Stimulated activated CD4-positive, alpha-beta T cell treated with anti-CD3 and anti-CD28 coated beads, Interleukin-1b, Interleukin-23, amount 100 ng/mL, for 1 hour (primary cell): ENCODE data around the gene C2CD2.

Experiments
- DNase-seq, 2 donors: peaks; one replicate each; pipeline ENCODE4 v3.0.0-alpha.2; 2020; ENCODE audit warnings: low read depth in 2 of 2

The C2CD2 gene

DNA sequence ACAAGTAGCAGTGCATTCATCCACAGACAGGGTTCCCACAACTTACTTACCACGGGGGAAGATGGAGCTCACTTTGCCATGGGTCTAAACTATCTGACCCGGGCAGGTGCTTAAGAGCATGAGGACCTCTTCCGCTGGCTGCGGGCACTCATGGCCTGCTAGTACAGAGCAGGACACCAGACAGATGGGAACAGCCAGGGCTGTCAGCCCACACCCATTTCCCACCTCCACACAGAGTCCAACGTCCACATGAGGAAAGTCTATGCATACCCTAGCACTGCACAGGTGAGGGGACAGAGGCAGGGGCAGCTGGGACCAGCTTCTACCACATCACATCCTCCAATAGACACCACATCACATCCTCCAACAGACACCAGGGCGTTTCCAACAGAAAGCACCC is 38.9 kb downstream of the C2CD2 start:
- DNase-seq, result no peak

DNA sequence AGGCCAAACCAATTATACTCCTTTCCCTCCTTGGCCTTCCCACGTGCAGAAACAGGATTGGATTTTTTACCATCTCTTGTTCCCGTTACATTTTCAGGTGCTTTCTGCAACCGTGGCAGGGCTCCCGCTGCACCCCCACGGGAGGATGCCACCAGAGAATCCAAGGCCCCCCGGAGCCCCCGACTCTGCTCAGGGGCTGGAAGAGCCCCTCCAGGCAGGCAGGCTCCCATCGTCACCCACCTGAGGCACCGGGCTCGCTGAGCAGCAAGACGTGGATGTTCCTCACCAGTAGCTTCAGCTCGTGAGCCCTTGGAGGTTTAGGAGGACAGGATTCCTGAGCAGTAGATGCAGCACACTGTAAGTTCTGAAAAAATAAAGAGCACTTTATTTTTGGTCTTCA is 39.5 kb downstream of the C2CD2 start:
- DNase-seq, result no peak

DNA sequence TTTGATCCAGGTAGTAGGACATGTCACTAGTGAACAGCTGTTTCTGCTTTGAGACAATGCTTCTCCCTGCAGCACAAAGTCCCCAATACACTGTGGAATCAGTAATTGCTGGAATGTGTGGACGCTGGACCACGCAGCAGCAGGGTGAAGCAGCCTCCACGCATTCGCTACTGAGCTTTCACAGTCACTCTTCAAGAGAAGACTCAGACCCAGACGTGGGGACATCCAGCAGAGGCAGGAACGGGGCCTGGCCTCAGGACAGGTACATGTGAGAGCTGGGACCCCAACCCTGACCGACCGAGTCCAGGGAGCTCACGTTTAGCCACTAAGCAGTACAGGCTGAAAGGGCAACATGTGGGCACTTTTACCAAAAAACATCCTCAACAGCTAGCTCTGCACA is 40.6 kb downstream of the C2CD2 start:
- no peak for DNase-seq

DNA sequence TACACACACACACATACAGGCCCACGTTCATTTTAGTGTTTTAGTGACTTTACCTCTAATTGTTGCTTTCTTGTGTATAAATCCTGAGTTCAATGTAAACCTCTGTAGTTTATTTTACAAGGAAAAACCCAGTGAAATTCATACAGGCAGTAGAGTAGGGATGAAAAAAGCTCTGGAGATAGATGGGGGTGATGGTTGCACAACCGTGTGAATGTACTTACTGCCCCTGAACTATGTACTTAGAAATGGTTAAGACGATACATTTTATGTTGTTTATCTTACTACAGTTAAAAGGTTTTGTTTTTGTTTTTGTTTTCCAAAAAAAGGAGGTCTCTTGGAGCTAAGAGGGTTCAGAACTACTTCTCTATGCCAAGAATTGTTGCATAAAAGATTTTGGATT is 45.0 kb downstream of the C2CD2 start:
- no peak for DNase-seq

DNA sequence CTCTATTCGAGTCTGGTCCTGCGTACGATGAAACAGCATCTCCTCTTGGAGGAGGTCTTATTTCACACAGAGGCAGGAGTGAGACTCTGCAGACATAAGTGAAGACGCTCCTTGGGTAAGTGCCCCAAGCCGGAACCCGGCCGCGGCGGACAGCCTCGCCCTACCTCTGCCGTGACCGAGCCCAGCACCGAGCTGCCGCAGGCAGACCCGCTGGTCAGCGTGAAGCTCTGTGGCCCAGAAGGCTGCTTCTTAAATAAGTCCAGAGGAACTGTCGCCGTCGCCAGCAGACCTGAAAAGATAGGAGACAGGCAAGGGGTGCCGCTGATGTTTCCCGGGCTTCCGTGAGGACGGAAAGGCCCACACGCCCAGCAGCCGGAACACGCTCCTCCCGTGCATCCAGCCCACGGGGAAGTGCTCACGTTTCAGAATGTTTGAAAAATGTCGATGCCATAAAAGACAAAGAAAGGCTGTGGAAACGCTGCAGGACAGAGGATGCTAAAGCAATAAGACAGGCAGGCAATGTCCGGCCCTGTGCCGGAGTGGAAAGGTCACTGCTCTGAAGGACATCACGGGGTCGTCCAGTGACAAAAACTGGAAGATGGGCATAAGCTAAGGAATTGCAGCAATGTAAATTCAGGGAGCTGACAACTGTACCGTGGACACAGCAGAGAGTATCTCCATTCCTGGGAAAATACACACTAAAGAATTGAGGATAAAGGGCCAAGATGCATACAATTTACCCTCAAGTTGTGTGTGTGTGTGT is 46.1 kb downstream of the C2CD2 start:
- no peak for DNase-seq

DNA sequence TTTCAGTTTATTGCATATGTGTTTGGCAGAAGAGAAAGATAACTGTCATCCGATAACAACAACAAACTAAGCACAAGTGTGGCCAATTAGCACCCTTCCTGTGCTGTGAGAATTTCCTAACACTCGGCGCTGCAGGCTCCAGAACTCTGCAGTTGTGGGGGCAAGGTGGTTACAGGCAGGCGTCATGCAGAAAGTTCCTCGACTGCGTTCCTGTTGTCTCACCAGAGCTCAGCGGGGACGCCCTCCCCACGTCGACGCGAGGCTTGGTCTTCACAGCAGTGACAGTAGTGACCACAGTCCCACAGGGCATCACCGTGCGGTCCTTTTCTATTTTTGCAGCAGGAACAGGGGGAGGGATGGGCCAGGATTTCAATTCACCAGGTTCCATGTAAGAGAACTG is 47.0 kb downstream of the C2CD2 start:
- no peak for DNase-seq

DNA sequence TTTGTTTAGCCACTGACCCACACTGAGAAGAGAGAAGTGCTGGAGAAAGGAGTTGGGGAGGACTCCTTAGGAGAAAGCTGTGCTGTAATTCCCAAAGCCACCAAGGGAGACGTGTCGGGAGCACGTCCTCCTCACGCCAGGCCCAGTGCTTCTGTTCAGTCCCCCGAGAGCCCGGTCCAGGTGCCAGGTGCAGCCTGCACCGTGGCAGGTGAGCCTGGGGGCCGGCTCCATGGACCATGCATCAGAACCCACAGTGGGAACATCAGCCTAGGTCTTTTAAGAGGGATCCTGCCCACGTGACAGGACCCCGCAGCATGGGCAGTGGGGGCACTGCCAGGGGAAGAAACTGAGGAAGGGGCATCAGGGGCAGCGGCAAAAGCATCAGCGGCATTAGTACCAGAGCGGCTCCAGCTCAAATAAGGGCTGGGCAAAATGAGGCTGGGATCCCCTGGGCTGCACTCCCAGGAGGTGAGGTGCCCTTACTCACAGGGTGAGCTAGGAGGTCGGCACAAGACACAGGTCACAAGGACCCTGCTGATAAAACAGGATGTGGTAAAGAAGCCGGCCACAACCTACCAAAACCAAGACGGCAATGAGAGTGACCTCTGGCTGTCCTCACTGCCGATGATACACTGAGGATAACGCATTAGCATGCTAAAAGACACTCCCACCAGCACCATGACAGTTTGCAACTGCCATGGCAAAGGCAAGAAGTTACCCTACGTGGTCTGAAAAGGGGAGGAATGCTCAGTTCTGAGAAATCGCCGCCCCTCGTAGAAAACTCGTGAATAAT is 50.1 kb downstream of the C2CD2 start:
- no peak for DNase-seq

DNA sequence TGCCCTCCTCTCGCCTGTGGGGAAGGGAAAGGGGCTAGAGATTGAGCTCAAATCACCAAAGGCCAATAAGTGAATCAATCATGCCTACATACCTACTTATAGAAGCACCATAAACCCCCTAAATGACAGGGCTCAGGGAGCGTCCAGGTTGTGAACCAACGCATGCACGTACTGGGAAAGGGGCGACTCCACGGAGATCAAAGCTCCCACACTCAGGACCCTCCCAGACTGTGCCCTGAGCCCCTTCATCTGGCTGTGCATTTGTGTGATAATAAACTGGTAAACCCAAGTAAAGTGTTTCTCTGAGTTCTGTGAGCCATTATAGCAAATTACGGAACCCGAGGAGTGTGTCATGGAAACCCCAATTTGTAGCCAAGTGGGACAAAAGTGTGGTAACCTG is 50.9 kb downstream of the C2CD2 start:
- no peak for DNase-seq

DNA sequence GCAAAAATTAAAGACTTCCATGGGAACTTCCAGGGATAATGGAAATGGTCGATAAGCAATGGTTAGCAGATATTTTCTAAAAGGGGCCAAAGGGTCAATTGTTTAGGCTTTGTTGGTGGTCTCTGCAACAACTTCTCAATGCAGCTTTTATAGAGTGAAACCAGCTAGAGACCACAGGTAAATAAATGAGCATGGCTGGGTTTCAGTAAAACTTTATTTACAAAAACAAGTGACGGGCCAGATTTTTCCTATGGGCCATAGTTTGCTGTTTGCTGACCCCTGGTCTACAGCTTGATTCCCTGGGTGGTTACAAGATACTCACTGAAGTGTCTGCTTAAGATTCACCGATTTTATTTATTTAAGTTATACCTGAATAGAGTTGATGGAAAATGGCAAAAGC is 52.0 kb downstream of the C2CD2 start:
- DNase-seq, result no peak

DNA sequence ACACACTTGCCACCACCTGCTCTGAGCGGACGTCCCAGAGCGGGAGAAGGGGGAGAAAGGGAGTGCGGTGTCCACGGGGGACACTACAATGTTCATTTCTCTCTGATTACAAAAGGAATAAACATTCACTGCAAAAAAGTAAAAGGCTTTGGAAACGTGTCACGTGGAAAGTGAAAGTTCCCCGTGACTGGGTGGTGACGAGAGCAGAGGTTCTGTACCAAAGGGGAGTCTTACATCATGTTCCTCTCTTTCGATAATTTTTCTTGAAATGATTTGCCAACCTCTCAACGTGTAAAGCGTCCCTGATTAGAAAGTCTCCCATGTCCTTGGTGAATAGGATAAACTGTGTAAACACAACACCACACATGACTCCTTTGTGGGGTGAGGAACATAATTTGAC is 52.7 kb downstream of the C2CD2 start:
- DNase-seq, result no peak

DNA sequence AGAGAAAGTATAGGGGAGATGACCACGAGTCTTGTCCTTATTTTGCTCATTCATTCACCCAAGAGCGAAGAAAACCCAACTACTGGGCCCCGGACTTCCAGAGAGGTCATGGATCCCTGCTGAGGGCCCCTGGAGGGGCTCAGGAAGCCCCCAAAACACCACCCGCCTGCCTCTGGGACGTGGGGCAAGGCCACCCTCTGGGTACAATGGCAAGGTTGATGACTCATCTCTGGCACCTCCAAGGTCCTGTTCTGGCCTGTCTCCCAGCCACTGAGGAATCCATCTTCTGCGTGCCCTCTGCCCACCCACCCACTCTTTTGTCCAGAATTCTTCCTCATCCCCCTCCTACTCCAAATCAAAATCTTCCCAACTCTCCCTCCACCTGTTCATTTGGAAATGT is 53.4 kb downstream of the C2CD2 start:
- no peak for DNase-seq

DNA sequence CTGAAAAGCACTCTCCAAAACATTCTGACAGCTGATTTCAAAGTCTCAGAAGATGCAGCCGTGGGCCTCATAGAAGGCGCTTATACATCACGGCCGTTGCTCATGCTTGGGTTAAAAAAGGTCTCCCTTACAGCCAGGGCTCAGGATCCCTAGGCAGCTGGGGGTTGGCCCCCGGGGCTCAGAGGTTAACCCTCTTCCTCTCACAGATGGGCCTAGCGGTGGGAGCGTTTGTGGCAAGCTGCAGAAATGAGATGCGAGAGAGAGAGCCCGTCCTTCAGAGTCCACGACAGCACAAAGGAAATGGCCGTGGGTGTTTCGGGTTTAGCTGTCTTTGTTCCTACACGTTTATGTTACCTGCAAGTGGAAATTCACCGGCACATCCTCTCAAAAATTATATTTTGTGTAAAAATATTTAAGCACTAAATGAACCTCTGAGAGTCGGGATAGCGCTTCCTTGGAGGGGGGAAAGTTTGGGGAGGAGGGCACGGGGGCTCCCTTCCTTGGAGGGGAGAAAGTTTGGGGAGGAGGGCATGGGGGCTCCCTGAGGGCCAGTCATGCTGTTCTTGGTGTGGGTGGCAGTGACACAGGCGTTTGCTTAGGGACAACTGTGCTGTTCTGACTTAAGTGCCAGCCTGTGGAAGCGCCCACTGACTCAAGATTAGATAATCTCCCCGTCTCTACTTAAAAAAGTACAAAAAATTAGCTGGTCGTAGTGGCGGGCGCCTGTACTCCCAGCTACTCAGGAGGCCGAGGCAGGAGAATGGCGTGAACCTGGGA is 54.2 kb downstream of the C2CD2 start:
- DNase-seq, result no peak

DNA sequence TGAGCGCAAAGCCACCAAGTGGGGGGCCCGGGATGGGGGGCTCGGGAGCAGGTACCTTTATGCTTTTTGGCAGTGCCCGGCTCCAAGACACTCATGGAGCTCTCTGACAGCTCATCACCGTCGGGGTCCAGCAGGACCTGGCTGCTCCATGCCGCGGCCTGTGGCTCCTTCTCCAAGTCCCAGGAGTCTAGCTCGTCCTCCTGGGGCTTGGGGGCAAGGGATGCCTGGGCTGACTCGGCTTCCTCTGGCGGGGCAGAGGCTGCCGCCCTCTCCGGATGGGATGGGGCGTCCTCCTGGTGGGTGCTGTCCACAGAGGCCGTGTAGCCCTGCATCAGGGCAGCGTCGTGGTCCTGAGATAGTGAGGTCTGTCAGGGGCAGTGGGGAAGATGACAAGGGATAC is 54.8 kb downstream of the C2CD2 start:
- no peak for DNase-seq

DNA sequence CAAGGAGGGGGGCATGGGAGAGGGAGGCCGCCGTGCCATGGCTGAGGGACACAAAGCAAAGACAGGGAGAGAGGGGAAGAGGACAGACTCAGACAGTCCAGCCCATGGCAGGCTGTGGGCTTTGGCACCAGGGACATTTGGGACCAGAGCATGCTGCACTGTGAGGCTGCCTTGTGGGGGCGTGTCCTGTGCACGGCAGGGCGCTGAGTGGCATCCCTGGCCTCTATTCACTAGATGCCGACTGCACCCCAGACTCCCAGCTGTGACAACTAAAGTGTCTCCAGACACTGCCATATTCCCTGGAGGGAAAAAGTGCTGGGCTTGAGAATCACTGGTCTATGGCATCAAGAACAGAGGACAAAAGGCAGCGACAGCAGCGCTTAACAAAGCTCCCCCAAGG is 56.1 kb downstream of the C2CD2 start:
- no peak for DNase-seq

DNA sequence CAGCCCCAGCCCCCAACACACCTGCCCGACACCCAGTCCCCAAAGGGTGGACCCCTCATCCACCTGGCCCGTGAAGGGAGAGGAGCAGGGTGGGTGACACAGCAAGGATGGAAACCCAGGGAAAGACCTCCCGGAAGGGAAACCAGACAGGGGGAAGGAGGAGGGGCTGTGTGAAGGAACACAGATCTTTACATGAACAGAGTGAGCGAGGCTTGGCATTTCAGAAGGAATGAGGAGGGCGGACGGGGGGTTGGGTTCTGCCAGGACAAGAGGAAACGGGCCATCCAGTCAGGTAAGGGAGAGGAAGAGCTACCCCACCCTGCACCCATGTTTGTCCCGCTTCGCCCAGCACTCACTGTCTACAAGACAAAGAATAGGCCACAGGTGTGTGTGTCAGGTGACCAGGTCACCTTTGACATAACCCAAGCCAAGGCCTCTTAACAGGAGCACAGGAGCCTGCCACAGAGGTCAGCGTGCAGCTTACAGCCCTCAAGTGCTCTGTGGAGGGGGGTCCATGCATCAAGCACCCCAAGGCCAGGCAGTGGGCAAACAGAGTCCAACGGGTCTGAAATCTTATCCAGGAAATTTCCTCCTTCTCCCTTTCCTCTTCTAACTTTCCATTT is 56.7 kb downstream of the C2CD2 start:
- DNase-seq, result no peak

DNA sequence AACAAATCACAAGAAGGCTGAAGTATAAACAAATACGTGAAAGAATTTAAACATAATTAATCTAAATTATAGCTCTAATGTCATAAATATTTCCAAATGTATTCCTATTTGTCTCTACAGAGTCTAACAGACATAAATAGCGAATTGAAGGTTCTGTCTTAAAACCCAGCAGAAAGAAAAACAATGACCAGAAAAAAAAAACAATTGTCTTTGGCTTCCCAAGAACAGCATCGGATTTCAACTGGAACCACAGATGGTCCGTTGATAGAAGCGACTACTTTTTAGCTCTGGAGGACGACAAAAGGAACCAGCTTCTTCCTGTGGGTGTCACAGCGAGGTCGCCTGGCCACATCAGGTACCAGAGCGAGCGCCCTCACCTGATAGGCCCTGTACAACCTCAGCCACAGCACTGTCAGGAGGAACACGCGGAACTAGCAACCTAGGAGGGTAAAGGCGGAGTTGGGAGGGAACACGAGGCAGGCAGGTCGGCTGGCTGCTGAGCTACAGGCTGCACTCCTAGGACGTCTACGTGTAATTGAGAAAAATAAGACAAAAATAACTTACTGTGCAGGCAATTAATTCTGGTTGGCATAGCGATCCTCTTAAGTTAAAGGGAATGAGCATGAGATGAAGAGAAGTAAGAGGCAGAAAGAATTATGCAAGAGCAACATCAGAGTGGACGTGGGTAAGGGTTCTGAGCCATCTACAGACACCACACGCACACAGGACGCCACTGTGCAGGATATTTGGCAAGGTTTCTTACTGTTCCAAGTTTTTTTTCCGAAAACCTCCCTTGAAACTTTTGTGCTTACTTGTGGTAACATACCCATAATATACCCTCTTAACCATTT is 58.0 kb downstream of the C2CD2 start:
- DNase-seq, result no peak

DNA sequence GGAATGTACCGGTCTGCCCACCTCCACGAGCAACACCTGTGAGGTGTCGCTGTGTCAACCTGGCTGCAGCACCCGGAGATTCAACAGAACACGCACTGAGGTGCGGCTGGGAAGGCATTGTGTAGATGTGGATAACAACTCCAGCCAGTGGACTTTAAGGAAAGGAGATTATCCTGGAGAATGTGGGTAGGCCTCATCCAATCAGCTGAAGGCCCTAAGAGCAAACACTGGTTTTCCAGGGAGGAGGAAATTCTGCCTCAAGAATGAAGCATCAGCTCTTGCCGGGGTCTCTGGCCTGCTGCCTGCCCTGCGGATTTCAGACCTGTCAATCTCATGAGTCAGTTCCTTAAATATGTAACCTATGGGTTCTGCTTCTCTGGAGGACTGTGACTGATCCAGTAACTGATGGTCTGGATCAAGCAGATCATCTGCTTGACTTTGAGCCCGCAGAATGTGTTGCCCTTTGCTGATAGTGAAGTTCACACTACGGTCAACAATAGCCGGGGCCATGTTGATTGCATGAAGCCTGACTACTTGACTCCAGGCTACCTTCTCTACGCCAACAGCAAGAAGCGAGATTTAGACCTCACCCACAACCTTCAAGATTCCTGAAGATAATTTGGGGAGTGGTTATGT is 58.8 kb downstream of the C2CD2 start:
- no peak for DNase-seq

DNA sequence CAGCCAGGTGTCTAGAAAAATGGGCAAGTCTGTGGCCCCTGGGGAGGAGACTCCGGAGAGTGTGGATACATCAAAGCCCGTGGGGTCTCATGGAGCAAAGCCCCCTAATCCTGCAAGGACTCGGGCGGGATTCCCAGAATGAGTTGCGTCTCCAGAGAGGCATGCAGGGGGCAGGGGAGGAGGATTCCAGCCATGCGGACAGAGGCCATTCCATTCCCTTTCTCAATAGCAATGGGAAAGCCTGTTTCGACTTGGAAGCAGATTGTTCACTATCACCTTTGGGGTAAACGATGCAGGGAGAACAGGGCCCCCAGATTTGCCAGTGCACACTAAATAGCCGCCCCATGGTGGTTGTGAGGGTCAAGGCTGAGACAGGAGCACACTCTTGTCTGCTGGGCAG is 59.3 kb downstream of the C2CD2 start:
- no peak for DNase-seq

DNA sequence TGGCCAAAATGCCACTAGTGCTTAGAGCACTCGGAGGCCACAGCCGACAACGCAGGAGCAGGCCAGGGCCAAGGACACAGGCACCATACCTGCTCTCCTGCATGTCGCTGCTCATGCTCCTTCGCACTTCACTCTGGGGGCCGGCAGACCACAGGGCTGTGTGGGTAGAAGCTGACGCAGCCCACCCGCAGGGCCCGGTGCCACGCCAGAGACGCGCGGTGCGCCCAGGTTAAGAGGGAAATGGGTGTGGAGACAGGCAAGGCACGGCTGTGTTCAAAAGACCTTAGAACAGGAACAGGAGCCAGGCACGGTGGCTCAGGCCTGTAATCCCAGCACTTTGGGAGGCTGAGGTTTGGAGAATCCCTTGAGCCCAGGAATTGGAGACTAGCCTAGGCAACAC is 61.1 kb downstream of the C2CD2 start:
- no peak for DNase-seq

DNA sequence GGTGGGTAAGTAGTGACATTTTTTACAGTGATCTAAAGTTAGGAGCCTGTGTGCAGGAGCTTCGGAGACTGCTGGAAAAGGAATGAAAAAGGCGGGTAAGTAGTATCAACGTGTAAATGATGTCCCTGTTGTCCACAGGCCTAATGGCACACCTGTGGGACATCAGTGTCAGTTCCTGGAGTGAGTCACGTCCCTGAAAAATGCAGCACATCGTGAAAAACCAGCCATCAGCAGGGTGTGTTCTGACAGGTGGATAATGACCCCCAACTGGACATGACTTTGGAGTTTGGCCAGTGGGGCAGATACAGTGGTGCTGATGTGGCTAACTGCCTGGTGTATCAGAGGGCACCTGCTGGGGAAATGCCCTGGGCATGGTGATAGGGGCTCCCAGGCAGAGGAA is 62.7 kb downstream of the C2CD2 start:
- no peak for DNase-seq

DNA sequence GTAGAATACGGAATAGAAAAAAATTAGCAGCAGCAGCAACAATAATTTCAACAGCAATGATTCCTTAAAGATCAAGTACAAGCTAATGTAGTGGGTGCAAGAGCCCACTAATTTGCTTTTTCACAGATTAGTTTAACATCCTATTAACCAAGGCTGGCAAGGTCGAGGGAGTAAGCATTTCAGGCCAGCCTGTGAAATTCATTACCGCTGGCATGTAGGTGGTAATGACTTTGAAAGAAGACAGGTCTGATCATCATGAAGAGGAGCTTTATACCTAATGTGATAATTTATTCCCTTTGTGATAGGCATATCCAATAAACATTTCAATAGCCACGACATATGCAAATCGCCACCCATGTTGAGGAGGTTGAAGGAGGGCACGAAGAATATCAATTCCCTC is 63.5 kb downstream of the C2CD2 start:
- no peak for DNase-seq
